AG04450 (cell line): ENCODE data around the gene IL20. TPM values are rescaled to one million over a fixed set of nuclear protein-coding genes. Genes with fewer than 3 reads are reported as not detected.

Experiments used
- CTCF ChIA-PET: fragments of 300-600, 350-600 bp; formaldehyde crosslinking; extraction: SDS; loops from one replicate; lab custom pipeline; 2022; ENCODE audit warnings: antibody characterized with exemption, inconsistent platforms; lab: Charles Lee
- POLR2A ChIA-PET: fragments of 350-600 bp; formaldehyde crosslinking; extraction: SDS; loops from one replicate; lab custom pipeline; 2021; ENCODE audit warnings: antibody characterized with exemption, inconsistent platforms; lab: Yijun Ruan, JAX
- DNase-seq: peaks from one replicate; pipeline ENCODE4 v3.0.0-alpha.2; 2011; ENCODE audit warnings: low read depth, low spot score
- H3K27ac ChIP-seq: one replicate; pipeline ENCODE4 v1.5.1; 2012; ENCODE audit warnings: low read depth, low read length, control low read depth
- H3K27me3 ChIP-seq: one replicate; pipeline ENCODE4 v1.6.0; 2012; ENCODE audit warnings: low read length; ENCODE audit not compliant: control insufficient read depth, insufficient read depth
- H3K4me3 ChIP-seq: 2 replicates; pipeline ENCODE4 v1.5.1; 2011; ENCODE audit warnings: mild to moderate bottlenecking, low read depth, low read length, control low read depth
- H3K9me3 ChIP-seq: 2 replicates; pipeline ENCODE4 v1.5.1; 2012; ENCODE audit warnings: low read length; ENCODE audit not compliant: control insufficient read depth, insufficient read depth
- CTCF ChIP-seq: IDR thresholded peaks from 2 replicates; pipeline ENCODE4 v1.5.1; 2011; ENCODE audit warnings: low read depth, low read length, control low read depth, inconsistent platforms
- polyA plus RNA-seq: library from polyadenylated mRNA; depleted of rRNA; stranded (reverse); fragments of >200 nt; gene quantifications from 2 replicates; pipeline ENCODE4 v1.2.3, GENCODE V29; 2011

Gene IL20
- polyA plus RNA-seq, 1 experiment, result not detected

DNA sequence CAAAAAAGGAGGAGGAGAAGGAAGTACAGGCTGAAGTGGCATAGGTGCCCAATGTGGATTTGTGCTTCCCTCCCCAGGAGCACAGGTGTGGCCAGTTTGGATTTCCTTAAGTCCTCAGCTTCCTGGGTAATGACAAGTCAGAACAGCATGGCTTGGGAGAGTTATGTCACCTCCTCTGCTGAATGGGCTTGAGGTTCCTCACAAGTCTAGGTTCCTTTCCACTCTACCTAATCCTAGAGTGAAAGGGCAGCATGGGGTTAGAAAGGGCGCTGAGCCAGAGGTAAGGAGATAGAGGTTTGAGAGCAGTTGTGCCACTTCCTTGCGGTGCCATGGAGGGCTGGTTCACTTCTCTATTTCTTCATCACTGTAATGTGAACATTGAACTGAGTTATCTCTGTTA lies 35.5 kb upstream of the IL20 start:
- no peak for TF ChIP-seq CTCF

GRCh38 chr1:206831650-206832049 lies 33.8 kb upstream of the IL20 start:
- Histone ChIP-seq H3K27ac (no peak overlapping the region), H3K27me3 (no peaks in the 10 kb centered on the region), H3K4me3 (no peak overlapping the region), H3K9me3 (no peaks in the 10 kb centered on the region)
- POLR2A ChIA-PET, result no interaction called here
- no peak for DNase-seq
- no peak for TF ChIP-seq CTCF
- CTCF ChIA-PET, result interaction anchor here (1.7 to 4.6 kb wide), 3 partner anchors 22 to 97 kb away, joined by 5 to 17 read pairs (median 16); no protein-coding TSS in a partner anchor

More for the DNA sequence above, 35.5 kb upstream of the IL20 start:
- ChIA-PET CTCF (interaction anchor here (4.1 kb wide), 1 partner anchor 82 kb away, joined by 16 read pairs; no protein-coding TSS in a partner anchor), POLR2A (no interaction called here)
- Histone ChIP-seq H3K4me3 (no peak overlapping the region), H3K9me3 (no peaks in the 10 kb centered on the region), H3K27me3 (no peaks in the 10 kb centered on the region), H3K27ac (no peak overlapping the region)
- no peak for DNase-seq

DNA sequence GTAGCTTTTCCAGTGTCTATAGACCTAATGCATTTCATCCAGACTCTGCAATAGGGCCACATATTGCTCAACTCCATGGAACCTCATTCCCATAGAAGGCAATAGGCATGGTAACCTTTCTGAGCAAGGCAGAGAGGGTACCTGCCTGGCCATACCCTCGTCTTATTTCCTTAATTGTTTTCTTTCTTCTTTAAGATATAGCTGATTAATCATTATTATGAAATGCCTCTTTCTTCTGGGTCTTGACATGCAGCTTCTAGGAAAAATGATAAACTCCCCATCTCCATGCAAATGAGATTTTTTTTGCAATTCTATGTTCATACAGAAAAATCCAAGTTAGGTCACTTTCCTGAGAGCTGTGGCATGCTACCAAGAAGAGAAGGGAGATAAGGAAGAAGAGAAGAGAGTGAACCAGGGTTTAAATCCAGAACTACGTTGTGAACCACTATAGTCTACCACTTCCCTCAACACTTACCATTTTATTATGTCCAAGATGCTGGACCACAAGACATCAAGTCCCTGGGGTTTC lies 33.0 kb upstream of the IL20 start:
- ChIA-PET POLR2A (no interaction called here), CTCF (interaction anchor here (0.6 to 4.6 kb wide), 7 partner anchors 10 to 199 kb away, joined by 3 to 17 read pairs (median 5); no protein-coding TSS in a partner anchor)
- TF ChIP-seq CTCF, result no peak
- Histone ChIP-seq H3K4me3 (no peak overlapping the region), H3K9me3 (no peaks in the 10 kb centered on the region), H3K27me3 (no peaks in the 10 kb centered on the region), H3K27ac (no peak overlapping the region)
- no peak for DNase-seq

DNA sequence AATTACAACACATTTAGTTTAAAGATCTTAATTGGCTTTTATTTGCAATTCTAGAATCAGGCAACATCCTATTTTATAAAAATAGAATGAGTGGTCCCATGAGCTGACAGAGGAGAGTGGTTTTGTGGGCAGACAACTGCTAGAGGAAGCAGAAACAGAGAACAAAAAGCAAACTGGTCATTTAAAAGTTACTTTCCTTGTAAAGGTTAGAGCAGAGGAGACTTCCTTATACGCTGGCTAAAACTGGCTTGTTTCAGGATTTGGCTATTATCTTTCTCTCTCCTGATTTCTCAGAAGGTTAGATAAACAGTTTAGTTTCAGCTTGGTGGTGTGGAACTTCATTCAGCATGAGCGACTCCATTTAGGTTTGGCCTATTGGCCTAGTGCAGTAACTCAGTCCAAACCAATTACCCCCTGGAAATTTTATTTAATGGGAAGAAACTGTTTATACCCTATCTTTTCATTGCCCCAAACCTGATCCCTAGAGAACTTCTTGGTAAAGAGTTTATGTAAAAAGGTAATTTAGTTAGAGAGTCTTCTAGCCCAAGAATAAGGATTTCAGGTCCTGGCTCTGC lies 32.2 kb upstream of the IL20 start:
- no peaks in the 10 kb centered on the region for H3K9me3 ChIP-seq
- ChIA-PET POLR2A (no interaction called here), CTCF (interaction anchor here (1.2 to 4.6 kb wide), 5 partner anchors 9 to 200 kb away, joined by 3 to 17 read pairs (median 5); no protein-coding TSS in a partner anchor)
- no peak for TF ChIP-seq CTCF
- no peak overlapping the region for H3K4me3 ChIP-seq
- DNase-seq, result no peak
- no peak overlapping the region for H3K27ac ChIP-seq
- H3K27me3 ChIP-seq, result no peaks in the 10 kb centered on the region

- no peak overlapping the region for H3K4me3 ChIP-seq
- H3K27ac ChIP-seq, result no peak overlapping the region
- no peaks in the 10 kb centered on the region for H3K9me3 ChIP-seq
- ChIA-PET POLR2A (no interaction called here), CTCF (interaction anchor here (0.6 to 4.6 kb wide), 3 partner anchors 24 to 118 kb away, joined by 4 to 17 read pairs (median 16); no protein-coding TSS in a partner anchor)
- no peak for TF ChIP-seq CTCF
- no peaks in the 10 kb centered on the region for H3K27me3 ChIP-seq
- DNase-seq, result no peak
Observed at GRCh38 chr1:206833801-206834200, 31.6 kb upstream of the IL20 start.
